Suprapubic skin (tissue), 4 donors: ENCODE data around the gene DHX58. TPM values are rescaled to one million over a fixed set of nuclear protein-coding genes. Genes with fewer than 3 reads are reported as not detected.
A peak's percentile ranks its signal among the peaks of the same experiment; 100 is the strongest.

Source experiments
- DNase-seq, 2 donors: peaks; one replicate each; pipeline ENCODE4 v3.0.0-alpha.2; 2019; ENCODE audit warnings: low spot score in 2 of 2
- H3K27ac ChIP-seq: fragments of 200-600 bp; sonication (generic); one replicate; pipeline ENCODE4 v1.5.1; 2019
- H3K27me3 ChIP-seq: fragments of 200-600 bp; sonication (generic); one replicate; pipeline ENCODE4 v1.5.1; 2019
- H3K36me3 ChIP-seq: fragments of 200-600 bp; sonication (generic); one replicate; pipeline ENCODE4 v1.5.1; 2019
- H3K4me1 ChIP-seq: fragments of 200-600 bp; sonication (generic); one replicate; pipeline ENCODE4 v1.5.1; 2019
- H3K4me3 ChIP-seq: fragments of 200-600 bp; sonication (generic); one replicate; pipeline ENCODE4 v1.5.1; 2019; ENCODE audit warnings: mild to moderate bottlenecking
- H3K9me3 ChIP-seq: fragments of 200-600 bp; sonication (generic); one replicate; pipeline ENCODE4 v1.5.1; 2019
- CTCF ChIP-seq, 2 donors: fragments of 200-600 bp in 1 of 2; fragments of 450-650 bp in 1 of 2; sonication (generic) in 1 of 2; IDR thresholded peaks; one replicate each; pipeline ENCODE4 v1.5.1; 2016 to 2019; ENCODE audit warnings: antibody characterized with exemption in 2 of 2, mild to moderate bottlenecking in 1 of 2, moderate library complexity in 1 of 2
- EP300 ChIP-seq: sonication (generic); formaldehyde crosslinking; IDR thresholded peaks from one replicate; pipeline ENCODE4 v1.6.1; 2017; ENCODE audit warnings: antibody characterized with exemption
- POLR2A ChIP-seq, 2 donors: fragments of 450-650 bp; IDR thresholded peaks; one replicate each; pipeline ENCODE4 v1.6.1; 2017; ENCODE audit warnings: antibody characterized with exemption in 2 of 2, mild to moderate bottlenecking in 2 of 2, moderate library complexity in 2 of 2
- POLR2AphosphoS5 ChIP-seq, 3 donors: sonication (generic); formaldehyde crosslinking; IDR thresholded peaks; one replicate each; pipeline ENCODE4 v1.6.1; 2017; ENCODE audit warnings: antibody characterized with exemption in 3 of 3
- WGBS: methylation state at CpG from one replicate; pipeline ENCODE4 v1.1.5; 2018; 5-methylcytosine and 5-hydroxymethylcytosine counted together
- total RNA-seq, 4 donors: library from RNA; depleted of rRNA; stranded (reverse); fragments of >200 nt; gene quantifications; one replicate each; pipeline ENCODE4 v1.1.0, GENCODE V29; 2016

Gene DHX58
- total RNA-seq, 4 donors from 2014 or later = 8.2 to 14.2 (median 11.9) TPM

- Histone ChIP-seq H3K4me3 (no peak overlapping the region), H3K27me3 (peaks cover 21% of the 10 kb centered on the region), H3K27ac (no peak overlapping the region), H3K4me1 (peaks cover 17% of the 10 kb centered on the region), H3K9me3 (no peaks in the 10 kb centered on the region), H3K36me3 (peaks cover 6% of the 10 kb centered on the region)
- 70% methylated on average over 11 of the region's 14 CpGs for WGBS
- no peak for TF ChIP-seq CTCF (IDR thresholded peaks at IDR 0.05)
- no peak for TF ChIP-seq POLR2A (IDR thresholded peaks at IDR 0.05)
- no peak for TF ChIP-seq POLR2AphosphoS5 (IDR thresholded peaks at IDR 0.05)
- TF ChIP-seq EP300 = no peak
- DNase-seq = no peak
Measured at GRCh38 chr17:42098730-42099399, 13.6 kb downstream of the DHX58 start.

GRCh38 chr17:42097691-42098631, 14.6 kb downstream of the DHX58 start, which contains the start of gene ZNF385C:
ZNF385C (minus strand) TSS chr17:42098473; CDS start chr17:42063056, 35,417 bp downstream.
- 27% methylated on average over 22 of the region's 52 CpGs for WGBS
- no peaks in the 10 kb centered on the region for H3K9me3 ChIP-seq
- no peak for DNase-seq
- peaks cover 17% of the 10 kb centered on the region for H3K4me1 ChIP-seq
- no peak within 1 kb of the TSS for H3K27ac ChIP-seq
- H3K36me3 ChIP-seq = no peaks in the 10 kb centered on the region
- H3K4me3 ChIP-seq = peak within 1 kb of the TSS; percentile 33
- TF ChIP-seq POLR2A (IDR thresholded peaks at IDR 0.05) (no peak), CTCF (IDR thresholded peaks at IDR 0.05) (no peak), EP300 (no peak), POLR2AphosphoS5 (IDR thresholded peaks at IDR 0.05) (no peak)
- peaks cover 21% of the 10 kb centered on the region for H3K27me3 ChIP-seq

GRCh38 chr17:42096360-42097111, 16.0 kb downstream of the DHX58 start:
- 68% methylated on average over 5 of the region's 8 CpGs for WGBS
- H3K36me3 ChIP-seq = no peaks in the 10 kb centered on the region
- peaks cover 21% of the 10 kb centered on the region for H3K27me3 ChIP-seq
- TF ChIP-seq CTCF (IDR thresholded peaks at IDR 0.05) (no peak), POLR2A (IDR thresholded peaks at IDR 0.05) (no peak), EP300 (no peak), POLR2AphosphoS5 (IDR thresholded peaks at IDR 0.05) (no peak)
- no peak for DNase-seq
- H3K9me3 ChIP-seq = no peaks in the 10 kb centered on the region
- H3K27ac ChIP-seq = no peak overlapping the region
- no peak overlapping the region for H3K4me3 ChIP-seq
- H3K4me1 ChIP-seq = peaks cover 13% of the 10 kb centered on the region

GRCh38 chr17:42094375-42095069, 18.0 kb downstream of the DHX58 start:
- no peak for DNase-seq

More at GRCh38 chr17:42094375-42095069, 18.0 kb downstream of the DHX58 start:
- Histone ChIP-seq H3K27ac (no peak overlapping the region), H3K4me3 (no peak overlapping the region), H3K4me1 (peaks cover 13% of the 10 kb centered on the region), H3K27me3 (peaks cover 21% of the 10 kb centered on the region), H3K36me3 (no peaks in the 10 kb centered on the region), H3K9me3 (no peaks in the 10 kb centered on the region)
- TF ChIP-seq CTCF (IDR thresholded peaks at IDR 0.05) = no peak
- no peak for TF ChIP-seq EP300
- WGBS = 93% methylated on average over 12 of the region's 12 CpGs
